ENCODE measurements around the gene SLC9A7. TPM values are rescaled to one million over a fixed set of nuclear protein-coding genes. Genes with fewer than 3 reads are reported as not detected.
A peak's percentile ranks its signal among the peaks of the same experiment; 100 is the strongest.

The SLC9A7 gene
- total and polyA plus RNA-seq, 2 donors (not counting 3 experiments of a cell fraction or from before 2014, with no cell fraction given), result 4.6 to 7.5 TPM

DNA sequence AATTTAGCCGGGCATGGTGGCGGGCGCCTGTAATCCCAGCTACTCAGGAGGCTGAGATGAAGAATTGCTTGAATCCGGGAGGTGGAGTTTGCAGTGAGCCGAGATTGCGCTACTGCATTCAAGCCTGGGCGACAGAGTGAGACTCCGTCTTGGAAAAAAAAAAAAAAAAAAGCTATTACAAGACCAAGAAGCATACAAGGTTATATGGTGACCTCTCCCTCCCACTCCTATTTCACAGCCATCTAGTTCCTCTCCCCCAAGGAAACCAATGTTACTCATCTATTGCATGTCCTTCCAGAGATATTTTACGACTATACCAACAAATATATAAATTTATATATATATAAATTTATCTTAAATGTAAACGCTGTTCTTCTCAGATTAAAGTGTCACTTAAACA is 3.2 kb downstream of the SLC9A7 start:
- no peak overlapping the region for H3K9ac ChIP-seq (replicated peaks; ENCODE audit: extremely low read depth, insufficient read depth, low read length)
- CTCF ChIA-PET, result interaction anchor here (1.0 kb wide), 1 partner anchor 201 kb away, joined by 3 read pairs; no protein-coding TSS in a partner anchor
- no peak overlapping the region for H2AFZ ChIP-seq (ENCODE audit: low read depth, low read length)
- H3K9me3 ChIP-seq (replicated peaks; ENCODE audit: control insufficient read depth, insufficient read depth, low read length), result no peaks in the 10 kb centered on the region
- no TSS peak for BruUV-seq (replicated peaks)
- no peak overlapping the region for H3K4me3 ChIP-seq (replicated peaks in 1 of 3; ENCODE audit: insufficient read depth in 1 of 3, low read depth in 1 of 3, low read length in 3 of 3)
- dilution Hi-C loops (cut with MboI; ENCODE audit: extremely low pct_ligation_motif_present, low sequenced_read_pairs) (no loop called here), intact Hi-C loops (cut with micrococcal nuclease) (loop anchor here (10.0 kb wide), 1 partner anchor 201 kb away; no protein-coding TSS in a partner anchor)
- no peaks in the 10 kb centered on the region for H3K27me3 ChIP-seq (ENCODE audit: control insufficient read depth in 2 of 2, insufficient read depth in 2 of 2, low read length in 2 of 2)
- TF ChIP-seq POLR2AphosphoS5 (IDR thresholded peaks at IDR 0.05; ENCODE audit: insufficient read depth, low read depth, low read length), result no peak
- TF ChIP-seq, protein P1, sequence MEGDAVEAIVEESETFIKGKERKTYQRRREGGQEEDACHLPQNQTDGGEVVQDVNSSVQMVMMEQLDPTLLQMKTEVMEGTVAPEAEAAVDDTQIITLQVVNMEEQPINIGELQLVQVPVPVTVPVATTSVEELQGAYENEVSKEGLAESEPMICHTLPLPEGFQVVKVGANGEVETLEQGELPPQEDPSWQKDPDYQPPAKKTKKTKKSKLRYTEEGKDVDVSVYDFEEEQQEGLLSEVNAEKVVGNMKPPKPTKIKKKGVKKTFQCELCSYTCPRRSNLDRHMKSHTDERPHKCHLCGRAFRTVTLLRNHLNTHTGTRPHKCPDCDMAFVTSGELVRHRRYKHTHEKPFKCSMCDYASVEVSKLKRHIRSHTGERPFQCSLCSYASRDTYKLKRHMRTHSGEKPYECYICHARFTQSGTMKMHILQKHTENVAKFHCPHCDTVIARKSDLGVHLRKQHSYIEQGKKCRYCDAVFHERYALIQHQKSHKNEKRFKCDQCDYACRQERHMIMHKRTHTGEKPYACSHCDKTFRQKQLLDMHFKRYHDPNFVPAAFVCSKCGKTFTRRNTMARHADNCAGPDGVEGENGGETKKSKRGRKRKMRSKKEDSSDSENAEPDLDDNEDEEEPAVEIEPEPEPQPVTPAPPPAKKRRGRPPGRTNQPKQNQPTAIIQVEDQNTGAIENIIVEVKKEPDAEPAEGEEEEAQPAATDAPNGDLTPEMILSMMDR (IDR thresholded peaks at IDR 0.05; ENCODE audit: extremely low read depth in 1 of 2, insufficient read depth in 1 of 2, low read depth in 1 of 2, low read length in 2 of 2), result no peak
- H4K20me1 ChIP-seq (replicated peaks; ENCODE audit: control insufficient read depth, extremely low read depth, insufficient read depth, low read length), result no peaks in the 10 kb centered on the region
- peak overlapping the region; percentile 11 for H3K4me2 ChIP-seq (ENCODE audit: insufficient read depth, low read length)
- peaks cover 13% of the 10 kb centered on the region for H3K4me1 ChIP-seq (ENCODE audit: control insufficient read depth, extremely low read depth, insufficient read depth, low read length)
- no peak for FAIRE-seq
- H3K27ac ChIP-seq (ENCODE audit: insufficient read depth, low read depth, low read length), result no peak overlapping the region
- no peak for DNase-seq (ENCODE audit: low read depth, low spot score)
- peaks cover 2% of the 10 kb centered on the region for H3K79me2 ChIP-seq (ENCODE audit: control insufficient read depth, insufficient read depth, low read length)
- no peaks in the 10 kb centered on the region for H3K36me3 ChIP-seq (ENCODE audit: control insufficient read depth in 2 of 2, extremely low read depth in 1 of 2, insufficient read depth in 2 of 2, low read length in 2 of 2)
- H3K9me1 ChIP-seq (replicated peaks; ENCODE audit: control insufficient read depth, extremely low read depth, insufficient read depth, low read length), result no peaks in the 10 kb centered on the region
- POLR2A ChIA-PET, result interaction anchor here (0.7 kb wide), 1 partner anchor 294 kb away, joined by 6 read pairs; no protein-coding TSS in a partner anchor

DNA sequence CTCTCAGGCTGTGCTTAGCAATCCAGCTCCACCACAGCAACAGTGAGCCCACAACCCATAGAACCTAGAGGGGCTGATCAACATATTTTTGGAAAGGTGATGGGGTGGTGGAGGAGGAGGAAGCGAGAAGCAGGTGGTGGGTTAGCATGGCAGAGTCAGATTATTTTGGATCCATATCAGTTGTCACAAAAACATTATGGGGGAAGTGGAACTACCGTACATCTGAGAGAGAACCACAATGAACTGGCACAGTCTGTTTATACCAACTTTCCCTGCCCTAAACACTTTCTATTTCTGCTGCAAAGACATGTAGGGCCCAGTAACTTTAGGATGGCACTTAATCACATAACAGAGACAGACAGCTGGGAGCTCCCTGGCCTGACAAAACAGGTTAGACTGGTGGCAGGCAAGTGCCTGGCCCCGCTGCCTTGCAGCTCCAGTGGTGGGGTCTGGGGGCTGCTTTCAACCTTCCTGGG is 4.3 kb downstream of the SLC9A7 start:
- dilution Hi-C loops (cut with MboI; ENCODE audit: extremely low pct_ligation_motif_present, low sequenced_read_pairs), result no loop called here
- H3K4me3 ChIP-seq (replicated peaks in 1 of 3; ENCODE audit: insufficient read depth in 1 of 3, low read depth in 1 of 3, low read length in 3 of 3), result no peak overlapping the region
- intact Hi-C loops (cut with micrococcal nuclease), result loop anchor here (10.0 kb wide), 1 partner anchor 200 kb away; no protein-coding TSS in a partner anchor
- H2AFZ ChIP-seq (ENCODE audit: low read depth, low read length), result no peak overlapping the region
- no TSS peak for BruUV-seq (replicated peaks)
- no peak for TF ChIP-seq GATA2 (IDR thresholded peaks at IDR 0.05; ENCODE audit: insufficient read depth, insufficient read length, low read depth, low read length)
- no peak for TF ChIP-seq MYC (IDR thresholded peaks at IDR 0.05; ENCODE audit: low read depth, low read length)
- TF ChIP-seq, protein P2, sequence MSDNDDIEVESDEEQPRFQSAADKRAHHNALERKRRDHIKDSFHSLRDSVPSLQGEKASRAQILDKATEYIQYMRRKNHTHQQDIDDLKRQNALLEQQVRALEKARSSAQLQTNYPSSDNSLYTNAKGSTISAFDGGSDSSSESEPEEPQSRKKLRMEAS (IDR thresholded peaks at IDR 0.05; ENCODE audit: insufficient read depth, insufficient read length), result no peak
- no peak for TF ChIP-seq EZH2 (IDR thresholded peaks at IDR 0.05; ENCODE audit: borderline replicate concordance, low read depth, low read length, severe bottlenecking)
- TF ChIP-seq FOS (IDR thresholded peaks at IDR 0.05; ENCODE audit: borderline replicate concordance, insufficient read depth, low read length), result no peak
- TF ChIP-seq, protein P1 (IDR thresholded peaks at IDR 0.05; ENCODE audit: extremely low read depth in 1 of 2, insufficient read depth in 1 of 2, low read depth in 1 of 2, low read length in 2 of 2), result no peak
- no peak for TF ChIP-seq POLR2A (IDR thresholded peaks at IDR 0.05; ENCODE audit: low read depth, low read length)
- no peak for TF ChIP-seq POLR2AphosphoS5 (IDR thresholded peaks at IDR 0.05; ENCODE audit: insufficient read depth, low read depth, low read length)
- no peak for TF ChIP-seq JUN (IDR thresholded peaks at IDR 0.05; ENCODE audit: borderline replicate concordance, insufficient read depth, insufficient read length, low read depth)
- ChIA-PET CTCF (no interaction called here), POLR2A (no interaction called here)
- peaks cover 2% of the 10 kb centered on the region for H3K79me2 ChIP-seq (ENCODE audit: control insufficient read depth, insufficient read depth, low read length)
- H3K36me3 ChIP-seq (ENCODE audit: control insufficient read depth in 2 of 2, extremely low read depth in 1 of 2, insufficient read depth in 2 of 2, low read length in 2 of 2), result no peaks in the 10 kb centered on the region
- DNase-seq (ENCODE audit: low read depth, low spot score) (no peak), FAIRE-seq (no peak)
- H3K27ac ChIP-seq (ENCODE audit: insufficient read depth, low read depth, low read length), result no peak overlapping the region
- no peaks in the 10 kb centered on the region for H3K27me3 ChIP-seq (ENCODE audit: control insufficient read depth in 2 of 2, insufficient read depth in 2 of 2, low read length in 2 of 2)
- H4K20me1 ChIP-seq (replicated peaks; ENCODE audit: control insufficient read depth, extremely low read depth, insufficient read depth, low read length), result no peaks in the 10 kb centered on the region
- no peak overlapping the region for H3K9ac ChIP-seq (replicated peaks; ENCODE audit: extremely low read depth, insufficient read depth, low read length)
- no peak overlapping the region for H3K4me2 ChIP-seq (ENCODE audit: insufficient read depth, low read length)
- H3K9me1 ChIP-seq (replicated peaks; ENCODE audit: control insufficient read depth, extremely low read depth, insufficient read depth, low read length), result no peaks in the 10 kb centered on the region
- H3K4me1 ChIP-seq (ENCODE audit: control insufficient read depth, extremely low read depth, insufficient read depth, low read length), result peaks cover 13% of the 10 kb centered on the region
- no peaks in the 10 kb centered on the region for H3K9me3 ChIP-seq (replicated peaks; ENCODE audit: control insufficient read depth, insufficient read depth, low read length)
